Mesendoderm (in vitro differentiated cells): Measurements from ENCODE around the gene ARID5B.
A peak's percentile ranks its signal among the peaks of the same experiment; 100 is the strongest.

Experiments
- DNase-seq: peaks from one replicate; pipeline ENCODE4 v3.0.0; 2013
- H2AK5ac ChIP-seq: 2 replicates; pipeline ENCODE4 v1.6.1; 2013; ENCODE audit warnings: low read length, inconsistent platforms
- H2BK120ac ChIP-seq: 2 replicates; pipeline ENCODE4 v1.6.1; 2013; ENCODE audit warnings: low read depth, mild to moderate bottlenecking, low read length, moderate library complexity, mixed read lengths
- H2BK15ac ChIP-seq: replicated peaks from 2 replicates; pipeline ENCODE4 v1.6.1; 2013; ENCODE audit warnings: low read depth, mild to moderate bottlenecking, moderate library complexity
- H2BK5ac ChIP-seq: 2 replicates; pipeline ENCODE4 v1.6.1; 2013; ENCODE audit warnings: low read length, inconsistent platforms
- H3K18ac ChIP-seq: 2 replicates; pipeline ENCODE4 v1.6.1; 2013; ENCODE audit warnings: mild to moderate bottlenecking, low read length, mixed read lengths
- H3K23ac ChIP-seq: one replicate; pipeline ENCODE4 v1.6.1; 2013; ENCODE audit warnings: low read length
- H3K27ac ChIP-seq: 2 replicates; pipeline ENCODE4 v1.5.1; 2013; ENCODE audit warnings: low read depth, mild to moderate bottlenecking, inconsistent platforms, low read length, moderate library complexity
- H3K27me3 ChIP-seq: 2 replicates; pipeline ENCODE4 v1.6.1; 2013; ENCODE audit warnings: low read length, control low read depth, mild to moderate bottlenecking, inconsistent platforms; ENCODE audit not compliant: insufficient read depth, poor library complexity
- H3K36me3 ChIP-seq: 2 replicates; pipeline ENCODE4 v1.6.1; 2013; ENCODE audit warnings: low read length, inconsistent platforms; ENCODE audit not compliant: control insufficient read depth, insufficient read depth
- H3K4ac ChIP-seq: one replicate; pipeline ENCODE4 v1.6.1; 2013; ENCODE audit warnings: low read depth, mild to moderate bottlenecking, low read length, moderate library complexity
- H3K4me1 ChIP-seq: 2 replicates; pipeline ENCODE4 v1.6.1; 2013; ENCODE audit warnings: low read depth, low read length, inconsistent platforms; ENCODE audit not compliant: control insufficient read depth
- H3K4me2 ChIP-seq: 2 replicates; pipeline ENCODE4 v1.6.1; 2013; ENCODE audit warnings: low read length
- H3K4me3 ChIP-seq: 2 replicates; pipeline ENCODE4 v1.5.1; 2013; ENCODE audit warnings: mild to moderate bottlenecking, low read length
- H3K56ac ChIP-seq: one replicate; pipeline ENCODE4 v1.6.1; 2013; ENCODE audit warnings: low read length
- H3K79me1 ChIP-seq: 2 replicates; pipeline ENCODE4 v1.6.1; 2013; ENCODE audit warnings: low read length, inconsistent platforms
- H3K79me2 ChIP-seq: 2 replicates; pipeline ENCODE4 v1.6.1; 2013; ENCODE audit warnings: mild to moderate bottlenecking, low read length; ENCODE audit not compliant: control insufficient read depth, insufficient read depth
- H3K9ac ChIP-seq: 2 replicates; pipeline ENCODE4 v1.6.1; 2013; ENCODE audit warnings: low read length, inconsistent platforms
- H4K5ac ChIP-seq: one replicate; pipeline ENCODE4 v1.6.1; 2013; ENCODE audit warnings: low read length
- H4K8ac ChIP-seq: one replicate; pipeline ENCODE4 v1.6.1; 2013; ENCODE audit warnings: low read depth, mild to moderate bottlenecking, control low read depth, low read length, moderate library complexity
- WGBS: extraction: QIAGEN DNeasy Blood & Tissue Kit; methylation state at CpG from one replicate; pipeline ENCODE4 v1.1.7; 2013; ENCODE audit warnings: low lambda C conversion rate, missing lambda C conversion rate; ENCODE audit not compliant: insufficient coverage; ENCODE audit errors: extremely low coverage; 5-methylcytosine and 5-hydroxymethylcytosine counted together

ARID5B gene

DNA sequence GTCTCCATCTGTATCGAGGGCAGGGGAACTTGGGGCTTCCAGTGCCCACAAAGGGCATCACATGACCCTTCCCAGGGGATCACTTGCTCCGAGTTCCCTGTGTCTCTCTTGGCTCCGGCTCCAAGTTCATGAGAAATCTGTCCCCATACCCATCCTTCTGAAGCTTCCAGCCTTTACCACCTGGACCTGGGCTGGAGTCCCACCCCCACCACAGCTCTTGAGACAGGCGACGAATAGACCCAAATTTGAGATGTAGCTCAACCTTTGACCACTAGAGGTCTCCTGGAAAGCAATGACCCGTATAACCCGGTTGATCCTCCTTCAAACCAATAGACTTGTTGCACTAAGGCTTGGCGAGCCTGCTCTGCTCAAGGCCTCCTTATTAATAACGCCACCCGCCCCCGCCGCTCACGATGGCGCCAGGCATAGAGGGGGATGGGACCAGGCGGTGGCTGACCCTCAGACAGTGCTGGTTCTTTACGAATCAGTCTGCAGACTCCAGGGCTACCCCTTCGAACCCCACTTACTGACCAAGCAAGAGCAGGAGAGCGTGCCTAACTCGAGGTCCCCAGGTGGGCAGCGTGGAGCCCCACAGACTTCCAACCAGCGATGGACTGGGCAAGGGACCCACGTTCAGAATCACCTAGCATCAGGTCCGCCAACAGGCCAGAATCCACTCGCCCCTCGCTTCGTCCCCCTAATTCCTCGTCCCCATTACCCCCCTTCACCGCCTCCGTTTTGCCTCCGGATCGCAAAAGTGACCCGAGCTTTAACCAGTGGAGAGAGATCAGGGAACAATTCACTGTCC is 4.4 kb upstream of the ARID5B start:
- H3K23ac ChIP-seq = no peak overlapping the region
- no peak overlapping the region for H4K8ac ChIP-seq
- H3K79me2 ChIP-seq = no peaks in the 10 kb centered on the region
- DNase-seq = peak; percentile 96
- no CpG with 5 or more reads among the region's 32 CpGs for WGBS
- H3K4me1 ChIP-seq = peaks cover 5% of the 10 kb centered on the region
- H3K9ac ChIP-seq = peak overlapping the region; percentile 69
- H3K4me3 ChIP-seq = peak overlapping the region; percentile 24
- peak overlapping the region; percentile 77 for H3K4me2 ChIP-seq
- peak overlapping the region; percentile 89 for H3K56ac ChIP-seq
- H3K4ac ChIP-seq = no peak overlapping the region
- peak overlapping the region; percentile 60 for H4K5ac ChIP-seq
- H3K27me3 ChIP-seq = peaks cover 2% of the 10 kb centered on the region
- no peaks in the 10 kb centered on the region for H3K36me3 ChIP-seq
- no peaks in the 10 kb centered on the region for H3K79me1 ChIP-seq
- peak overlapping the region; percentile 53 for H3K18ac ChIP-seq
- no peak overlapping the region for H2AK5ac ChIP-seq
- H2BK120ac ChIP-seq = no peak overlapping the region
- no peak overlapping the region for H3K27ac ChIP-seq
- peak overlapping the region; percentile 27 for H2BK5ac ChIP-seq
- no peak overlapping the region for H2BK15ac ChIP-seq

DNA sequence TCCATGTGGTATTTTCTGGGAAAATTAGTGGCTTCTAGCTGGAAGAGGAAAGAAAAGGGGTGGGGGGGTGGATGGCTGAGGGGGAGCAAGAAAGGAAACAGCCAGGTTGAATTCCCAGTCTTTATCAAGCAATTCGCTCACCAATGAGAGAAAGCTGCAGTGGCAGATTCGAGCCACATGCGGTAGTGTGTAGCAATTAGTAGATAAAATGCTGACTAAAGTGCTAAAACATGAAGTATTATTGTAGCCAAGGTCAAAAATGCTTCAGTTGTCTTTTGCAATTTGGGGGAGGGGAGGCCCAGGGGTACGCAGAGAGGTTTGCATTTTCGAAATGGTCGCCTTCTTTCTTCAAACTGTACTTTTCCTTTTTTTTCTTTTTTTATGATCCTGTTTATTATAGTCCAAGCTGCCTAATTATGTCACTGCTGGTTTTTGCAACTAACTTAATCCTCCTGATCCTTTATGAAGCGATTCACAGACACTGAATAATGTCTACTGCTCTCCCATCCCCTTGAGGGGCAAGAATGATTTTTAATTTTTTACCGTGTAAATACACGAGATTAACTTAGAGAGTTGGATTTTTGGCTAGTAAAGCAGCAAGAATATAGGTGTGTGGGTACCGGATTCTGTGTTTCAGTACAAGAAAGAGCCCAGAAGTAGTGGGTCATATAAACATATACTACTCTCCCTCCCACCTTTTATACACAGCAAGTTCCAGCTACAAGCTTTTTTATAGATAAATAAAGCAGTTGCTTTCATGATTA is 3.6 kb upstream of the ARID5B start:
- peak overlapping the region; percentile 53 for H3K18ac ChIP-seq
- no peaks in the 10 kb centered on the region for H3K79me2 ChIP-seq
- DNase-seq = peak; percentile 67
- H3K27me3 ChIP-seq = peaks cover 2% of the 10 kb centered on the region
- no peak overlapping the region for H3K4ac ChIP-seq
- peak overlapping the region; percentile 69 for H3K9ac ChIP-seq
- H3K23ac ChIP-seq = no peak overlapping the region
- peak overlapping the region; percentile 89 for H3K56ac ChIP-seq
- no peak overlapping the region for H4K5ac ChIP-seq
- no peaks in the 10 kb centered on the region for H3K79me1 ChIP-seq
- H3K4me2 ChIP-seq = peak overlapping the region; percentile 77
- H2AK5ac ChIP-seq = no peak overlapping the region
- no peak overlapping the region for H3K4me3 ChIP-seq
- no peak overlapping the region for H2BK5ac ChIP-seq
- peak overlapping the region; percentile 28 for H4K8ac ChIP-seq
- peaks cover 5% of the 10 kb centered on the region for H3K4me1 ChIP-seq
- no CpG with 5 or more reads among the region's 10 CpGs for WGBS
- no peaks in the 10 kb centered on the region for H3K36me3 ChIP-seq
- no peak overlapping the region for H3K27ac ChIP-seq
- no peak overlapping the region for H2BK120ac ChIP-seq
- H2BK15ac ChIP-seq = no peak overlapping the region

DNA sequence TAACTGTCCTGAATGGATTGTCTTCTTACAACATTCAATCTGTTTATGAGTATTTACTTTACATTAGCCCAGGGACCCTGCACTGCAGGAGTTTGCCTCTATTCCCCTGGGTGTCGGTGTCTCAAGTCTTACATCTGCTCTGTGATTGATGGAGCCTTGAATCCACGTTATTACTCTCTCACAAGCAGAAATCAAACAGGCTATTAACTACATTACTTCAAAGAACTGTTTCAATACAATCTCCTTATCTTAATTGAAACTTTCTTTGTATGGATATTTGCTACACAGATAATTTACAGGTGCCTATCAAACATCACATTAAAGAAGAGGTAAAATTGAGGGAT is 3.1 kb upstream of the ARID5B start:
- Histone ChIP-seq H3K27me3 (peaks cover 2% of the 10 kb centered on the region), H3K4me3 (no peak overlapping the region), H3K56ac (no peak overlapping the region), H4K5ac (no peak overlapping the region), H3K4me1 (peaks cover 5% of the 10 kb centered on the region), H2BK15ac (no peak overlapping the region), H3K4ac (no peak overlapping the region), H3K4me2 (no peak overlapping the region), H3K9ac (no peak overlapping the region), H4K8ac (no peak overlapping the region), H2AK5ac (no peak overlapping the region), H3K18ac (no peak overlapping the region), H3K23ac (no peak overlapping the region), H2BK5ac (no peak overlapping the region), H3K36me3 (no peaks in the 10 kb centered on the region), H3K79me2 (no peaks in the 10 kb centered on the region), H3K27ac (no peak overlapping the region), H2BK120ac (no peak overlapping the region), H3K79me1 (no peaks in the 10 kb centered on the region)
- WGBS = no CpG with 5 or more reads among the region's 2 CpGs
- no peak for DNase-seq

DNA sequence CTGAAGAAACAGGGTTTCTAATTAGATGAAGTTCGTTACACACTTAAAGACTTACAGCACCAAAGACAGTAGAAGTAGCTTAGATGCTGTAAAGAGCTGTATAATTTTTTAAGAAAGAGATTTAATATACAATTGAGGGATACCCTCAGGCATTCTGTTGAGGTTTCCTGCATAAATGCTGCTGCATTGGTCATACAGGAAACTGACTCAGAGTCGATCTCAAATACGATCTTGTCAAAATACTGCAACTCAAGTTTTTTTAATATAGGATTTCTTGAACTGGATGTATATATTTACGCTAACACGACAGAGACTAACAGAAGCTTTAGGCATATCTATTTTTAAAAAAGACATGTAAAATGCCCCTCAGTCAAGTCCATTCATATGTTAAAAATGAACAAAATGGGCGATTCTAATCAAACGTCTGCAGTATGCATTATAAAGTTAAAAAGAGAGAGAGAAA is 2.4 kb upstream of the ARID5B start:
- H3K23ac ChIP-seq = no peak overlapping the region
- peaks cover 2% of the 10 kb centered on the region for H3K27me3 ChIP-seq
- no peak overlapping the region for H3K4me3 ChIP-seq
- H2AK5ac ChIP-seq = no peak overlapping the region
- H3K4ac ChIP-seq = no peak overlapping the region
- WGBS = no CpG with 5 or more reads among the region's 7 CpGs
- no peak overlapping the region for H3K9ac ChIP-seq
- no peak overlapping the region for H3K18ac ChIP-seq
- no peak for DNase-seq
- H2BK5ac ChIP-seq = no peak overlapping the region
- no peak overlapping the region for H2BK15ac ChIP-seq
- no peak overlapping the region for H3K4me2 ChIP-seq
- H3K4me1 ChIP-seq = peaks cover 5% of the 10 kb centered on the region
- no peak overlapping the region for H3K56ac ChIP-seq
- H3K27ac ChIP-seq = no peak overlapping the region
- no peaks in the 10 kb centered on the region for H3K79me1 ChIP-seq
- no peak overlapping the region for H4K8ac ChIP-seq
- no peak overlapping the region for H4K5ac ChIP-seq
- no peak overlapping the region for H2BK120ac ChIP-seq
- H3K36me3 ChIP-seq = no peaks in the 10 kb centered on the region
- H3K79me2 ChIP-seq = no peaks in the 10 kb centered on the region

DNA sequence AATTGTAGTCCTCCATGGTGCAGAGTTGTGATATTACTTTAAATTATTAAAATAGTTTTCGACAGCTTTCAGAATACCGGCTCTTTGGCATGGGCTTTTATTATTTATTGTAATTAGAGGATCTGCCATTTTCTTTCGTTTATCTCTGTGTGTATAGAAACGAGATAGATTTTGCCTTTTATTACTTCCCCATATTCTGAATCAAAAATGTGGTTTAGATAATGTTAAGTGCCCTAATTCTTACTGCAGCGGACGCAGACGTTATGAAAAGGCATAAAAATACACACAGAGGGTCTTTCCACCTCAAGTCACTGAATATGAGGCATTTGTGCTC is 1.9 kb upstream of the ARID5B start:
- no peak overlapping the region for H3K9ac ChIP-seq
- H3K79me2 ChIP-seq = no peaks in the 10 kb centered on the region
- no peak overlapping the region for H3K4me3 ChIP-seq
- H2BK120ac ChIP-seq = no peak overlapping the region
- H3K18ac ChIP-seq = no peak overlapping the region
- H3K56ac ChIP-seq = no peak overlapping the region
- H4K8ac ChIP-seq = no peak overlapping the region
- H2BK5ac ChIP-seq = no peak overlapping the region
- DNase-seq = no peak
- peaks cover 5% of the 10 kb centered on the region for H3K4me1 ChIP-seq
- no peak overlapping the region for H4K5ac ChIP-seq
- no peak overlapping the region for H3K27ac ChIP-seq
- no peaks in the 10 kb centered on the region for H3K79me1 ChIP-seq
- whole genome bisulfite sequencing = no CpG with 5 or more reads among the region's 7 CpGs
- peaks cover 2% of the 10 kb centered on the region for H3K27me3 ChIP-seq
- no peaks in the 10 kb centered on the region for H3K36me3 ChIP-seq
- H3K4me2 ChIP-seq = no peak overlapping the region
- no peak overlapping the region for H2BK15ac ChIP-seq
- H3K4ac ChIP-seq = no peak overlapping the region
- no peak overlapping the region for H3K23ac ChIP-seq
- no peak overlapping the region for H2AK5ac ChIP-seq
